Uterus (tissue), 4 donors: Measurements from ENCODE around the gene CRIP1. TPM values are rescaled to one million over a fixed set of nuclear protein-coding genes. Genes with fewer than 3 reads are reported as not detected.

Source experiments
- DNase-seq, 2 donors: peaks; one replicate each; pipeline ENCODE4 v3.0.0-alpha.2; 2019 to 2020
- H3K27ac ChIP-seq, 2 donors: fragments of 200-600 bp; sonication (generic); 1 replicate in 1 of 2; 2 replicates in 1 of 2; pipeline ENCODE4 v1.5.1; 2016 to 2018
- H3K27me3 ChIP-seq, 2 donors: fragments of 200-600 bp; sonication (generic); one replicate each; pipeline ENCODE4 v1.5.1; 2018 to 2019; ENCODE audit warnings: control low read depth in 1 of 2
- H3K36me3 ChIP-seq, 2 donors: fragments of 200-600 bp; sonication (generic); one replicate each; pipeline ENCODE4 v1.5.1; 2019; ENCODE audit warnings: control low read depth in 1 of 2
- H3K4me1 ChIP-seq, 2 donors: fragments of 200-600 bp; sonication (generic); one replicate each; pipeline ENCODE4 v1.5.1; 2018 to 2019; ENCODE audit warnings: control low read depth in 1 of 2
- H3K4me3 ChIP-seq, 2 donors: fragments of 200-600 bp; sonication (generic); 1 replicate in 1 of 2; 2 replicates in 1 of 2; pipeline ENCODE4 v1.5.1; 2018 to 2019; ENCODE audit warnings: mild to moderate bottlenecking in 1 of 2
- H3K9me3 ChIP-seq, 2 donors: fragments of 200-600 bp; sonication (generic); one replicate each; pipeline ENCODE4 v1.5.1; 2019; ENCODE audit warnings: control low read depth in 1 of 2
- CTCF ChIP-seq, 4 experiments: fragments of 200-600 bp in 2 of 4; fragments of 450-650 bp in 2 of 4; sonication (generic) in 2 of 4; IDR thresholded peaks; one replicate each; pipeline ENCODE4 v1.5.1; 2016 to 2019; ENCODE audit warnings: antibody characterized with exemption in 4 of 4, mild to moderate bottlenecking in 2 of 4, moderate library complexity in 1 of 4
- POLR2A ChIP-seq, 2 donors: fragments of 450-650 bp; IDR thresholded peaks; one replicate each; pipeline ENCODE4 v1.6.1; 2016; ENCODE audit warnings: antibody characterized with exemption in 2 of 2, mild to moderate bottlenecking in 1 of 2, moderate library complexity in 1 of 2
- intact Hi-C: fragments of 100-400 bp; cut with DNase I; formaldehyde crosslinking; loops from one replicate; pipeline ENCODE4 v1.15.1; 2023; ENCODE audit warnings: low total_unique reads
- total RNA-seq, 4 donors: library from RNA; depleted of rRNA in 3 of 4; stranded (reverse); fragments of >200 nt in 3 of 4; gene quantifications; one replicate each; pipeline versions ENCODE4 v1.1.0 to v1.2.4, GENCODE V29; 2014 to 2023
- donor health status: DM: yes; HTN: yes; CAD: no.

CRIP1 gene
- total RNA-seq, 4 donors from 2014 or later: 0.51 to 64.7 (median 34.4) TPM

GRCh38 chr14:105529569-105530284, 43.0 kb downstream of the CRIP1 start:
- peaks cover 0 to 16% of the 10 kb centered on the region in 2 donors for H3K4me1 ChIP-seq
- no peak overlapping the region for H3K27ac ChIP-seq
- H3K4me3 ChIP-seq: no peak overlapping the region
- TF ChIP-seq POLR2A (IDR thresholded peaks at IDR 0.05): no peak
- no peak for TF ChIP-seq CTCF (IDR thresholded peaks at IDR 0.05)
- intact Hi-C loops: no loop called here
- no peaks in the 10 kb centered on the region for H3K36me3 ChIP-seq
- DNase-seq: no peak
- no peaks in the 10 kb centered on the region for H3K9me3 ChIP-seq
- no peaks in the 10 kb centered on the region for H3K27me3 ChIP-seq

- Histone ChIP-seq H3K36me3 (no peaks in the 10 kb centered on the region), H3K27me3 (no peaks in the 10 kb centered on the region), H3K27ac (no peak overlapping the region), H3K4me3 (no peak overlapping the region), H3K9me3 (no peaks in the 10 kb centered on the region), H3K4me1 (peaks cover 0 to 16% of the 10 kb centered on the region in 2 donors)
- intact Hi-C loops: no loop called here
- no peak for TF ChIP-seq POLR2A (IDR thresholded peaks at IDR 0.05)
- no peak for TF ChIP-seq CTCF (IDR thresholded peaks at IDR 0.05)
- DNase-seq: no peak
Measured at GRCh38 chr14:105530285-105531087, 43.8 kb downstream of the CRIP1 start.

- TF ChIP-seq CTCF (IDR thresholded peaks at IDR 0.05): no peak
- no peak for TF ChIP-seq POLR2A (IDR thresholded peaks at IDR 0.05)
- Histone ChIP-seq H3K9me3 (no peaks in the 10 kb centered on the region), H3K4me3 (no peak overlapping the region), H3K27ac (no peak overlapping the region), H3K27me3 (no peaks in the 10 kb centered on the region), H3K4me1 (peaks cover 0 to 16% of the 10 kb centered on the region in 2 donors), H3K36me3 (no peaks in the 10 kb centered on the region)
- no peak for DNase-seq
- intact Hi-C loops: no loop called here
Measured at GRCh38 chr14:105531088-105531893, 44.6 kb downstream of the CRIP1 start.

GRCh38 chr14:105531894-105532623, 45.4 kb downstream of the CRIP1 start:
- H3K4me3 ChIP-seq: no peak overlapping the region
- no peaks in the 10 kb centered on the region for H3K9me3 ChIP-seq
- no peaks in the 10 kb centered on the region for H3K36me3 ChIP-seq
- intact Hi-C loops: no loop called here
- H3K4me1 ChIP-seq: peaks cover 0 to 16% of the 10 kb centered on the region in 2 donors
- H3K27ac ChIP-seq: no peak overlapping the region
- no peaks in the 10 kb centered on the region for H3K27me3 ChIP-seq
- no peak for DNase-seq
- TF ChIP-seq POLR2A (IDR thresholded peaks at IDR 0.05): no peak
- TF ChIP-seq CTCF (IDR thresholded peaks at IDR 0.05): no peak
